DOHH2 (cell line): ENCODE measurements around the gene SEZ6L2.

Experiments used
- CTCF ChIP-seq: fragments of 200-600 bp; sonication (generic); IDR thresholded peaks from one replicate; pipeline ENCODE4 v1.5.1; 2014; ENCODE audit warnings: antibody characterized with exemption, mild to moderate bottlenecking, low read depth, low read length; ENCODE audit not compliant: poor library complexity, severe bottlenecking
- EZH2phosphoT487 ChIP-seq: fragments of 200-600 bp; sonication (generic); IDR thresholded peaks from 2 replicates; pipeline ENCODE4 v1.6.1; 2017; ENCODE audit warnings: borderline replicate concordance, mild to moderate bottlenecking, antibody characterized with exemption, low read length, moderate library complexity, mixed read lengths

GRCh38 chr16:29858974-29859373 lies 40.4 kb downstream of the SEZ6L2 start:
- TF ChIP-seq CTCF, result no peak
- TF ChIP-seq EZH2phosphoT487, result no peak
